Measurements from ENCODE around the gene STIMATE. TPM values are rescaled to one million over a fixed set of nuclear protein-coding genes. Genes with fewer than 3 reads are reported as not detected.

The STIMATE gene
- total and polyA plus RNA-seq, 10 of the 15 experiments (the other 5 are each of a cell fraction or from before 2014, with no cell fraction given), result 0.24 to 24.1 (median 15.4) TPM

DNA sequence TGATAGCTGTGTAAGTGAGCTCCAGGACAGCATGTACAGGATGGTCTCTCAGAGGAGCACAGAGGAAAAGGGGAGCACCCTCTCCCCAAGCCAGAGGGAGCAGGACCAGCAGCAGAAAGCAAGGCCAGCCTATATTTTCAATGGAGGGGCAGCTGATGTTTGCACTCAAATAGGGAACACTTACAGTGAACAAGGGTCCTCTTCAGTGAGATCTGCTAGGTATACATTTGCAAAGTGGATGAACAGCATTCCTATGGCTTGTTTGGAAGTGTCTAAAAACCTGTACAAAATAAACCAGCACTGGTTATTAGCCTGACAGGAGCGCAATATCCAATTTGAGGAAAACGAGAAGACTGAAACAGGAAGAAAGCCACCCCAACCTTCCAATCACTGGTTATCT is 44.9 kb downstream of the STIMATE start:
- Histone ChIP-seq H3K27me3 (replicated peaks in 1 of 2; ENCODE audit: control insufficient read depth in 2 of 2, insufficient read depth in 2 of 2, low read length in 1 of 2) (no peaks in the 10 kb centered on the region), H3K4me1 (ENCODE audit: control insufficient read depth, insufficient read depth, low read length) (no peaks in the 10 kb centered on the region; the same call in 1 of the 2 replicates), H4K20me1 (ENCODE audit: control insufficient read depth, insufficient read depth) (no peaks in the 10 kb centered on the region), H3K9ac (ENCODE audit: control insufficient read depth, insufficient read depth, low read length) (no peak overlapping the region), H3K27ac (ENCODE audit: control insufficient read depth, insufficient read depth) (no peak overlapping the region), H3K9me3 (replicated peaks; ENCODE audit: control insufficient read depth, insufficient read depth, low read length) (no peaks in the 10 kb centered on the region), H3K36me3 (ENCODE audit: control insufficient read depth in 2 of 2, insufficient read depth in 2 of 2, low read length in 1 of 2) (peaks cover 14 to 18% of the 10 kb centered on the region in 2 experiments), H3K4me2 (ENCODE audit: control insufficient read depth, insufficient read depth) (no peak overlapping the region), H3K4me3 (no peak overlapping the region), H2AFZ (ENCODE audit: control insufficient read depth, low read depth, low read length) (no peak overlapping the region), H3K79me2 (ENCODE audit: control insufficient read depth, insufficient read depth, low read length) (no peaks in the 10 kb centered on the region)
- SMC1A ChIA-PET (ENCODE audit: uncharacterized antibody, unreplicated experiment), result interaction anchor here (0.8 to 1.4 kb wide), 4 partner anchors 83 to 219 kb away, joined by 3 to 5 read pairs (median 4); no protein-coding TSS in a partner anchor
- in situ Hi-C loops (cut with MboI), result no loop called here
- CTCF ChIA-PET, result interaction anchor here (0.9 to 1.9 kb wide), 3 partner anchors 41 to 220 kb away, joined by 3 to 8 read pairs (median 3); no protein-coding TSS in a partner anchor
- BruUV-seq (replicated peaks), result no TSS peak
- 100% methylated on average over 2 of the region's 2 CpGs for WGBS (ENCODE audit: insufficient coverage, insufficient replicate concordance, low lambda C conversion rate, missing lambda C conversion rate)
- ATAC-seq, result no peak
- DNase-seq (ENCODE audit: low read depth, low spot score), result no peak
- intact Hi-C loops (cut with micrococcal nuclease; ENCODE audit: unreplicated experiment), result no loop called here
- POLR2A ChIA-PET, result no interaction called here
- TF ChIP-seq HDGF (IDR thresholded peaks at IDR 0.05), result no peak
- no peak for TF ChIP-seq MEF2B (IDR thresholded peaks at IDR 0.05; ENCODE audit: partially characterized antibody, poor library complexity, severe bottlenecking)
- no peak for TF ChIP-seq PAX8 (IDR thresholded peaks at IDR 0.05)
- TF ChIP-seq SREBF2 (IDR thresholded peaks at IDR 0.05; ENCODE audit: low read length), result no peak
- no peak for TF ChIP-seq SPI1 (IDR thresholded peaks at IDR 0.05; ENCODE audit: borderline replicate concordance, insufficient read depth, low read depth, low read length)
- no peak for TF ChIP-seq HDAC6 (IDR thresholded peaks at IDR 0.05; ENCODE audit: unreplicated experiment)
- TF ChIP-seq E4F1 (IDR thresholded peaks at IDR 0.05; ENCODE audit: borderline replicate concordance, partially characterized antibody), result no peak
- no peak for TF ChIP-seq TCF7 (IDR thresholded peaks at IDR 0.05; ENCODE audit: borderline replicate concordance)
- TF ChIP-seq STAT1 (conservative IDR thresholded peaks at IDR 0.05), result no peak
- no peak for TF ChIP-seq TCF3 (IDR thresholded peaks at IDR 0.05; ENCODE audit: borderline replicate concordance, insufficient read depth, low read depth, low read length)
- TF ChIP-seq WRNIP1 (IDR thresholded peaks at IDR 0.05; ENCODE audit: borderline replicate concordance, low read depth, low read length), result no peak
- no peak for TF ChIP-seq ZNF274 (IDR thresholded peaks at IDR 0.05; ENCODE audit: insufficient read depth, insufficient read length)
- no peak for FAIRE-seq
- RAD21 ChIA-PET (ENCODE audit: unreplicated experiment), result no interaction called here

All from GM12878 (cell line).